Loucy (cell line): ENCODE data around the gene CLEC4M.

Experiments
- H2AFZ ChIP-seq: fragments of 200-600 bp; sonication (generic); 2 replicates; pipeline ENCODE4 v1.6.0; 2016; ENCODE audit warnings: antibody characterized with exemption, mild to moderate bottlenecking, low read length, moderate library complexity
- H3F3A ChIP-seq: fragments of 200-600 bp; 2 replicates; pipeline ENCODE4 v1.6.0; 2016; ENCODE audit warnings: antibody characterized with exemption, low read depth, mild to moderate bottlenecking
- H3K27me3 ChIP-seq: fragments of 200-600 bp; sonication (generic); 2 replicates; pipeline ENCODE4 v1.6.1; 2014; ENCODE audit warnings: low read length, mild to moderate bottlenecking; ENCODE audit not compliant: insufficient read depth, poor library complexity, severe bottlenecking
- H3K36me3 ChIP-seq: fragments of 200-600 bp; sonication (generic); 2 replicates; pipeline ENCODE4 v1.6.1; 2016; ENCODE audit warnings: low read length; ENCODE audit not compliant: insufficient read depth
- H3K4me1 ChIP-seq: fragments of 200-600 bp; sonication (generic); 2 replicates; pipeline ENCODE4 v1.5.1; 2014; ENCODE audit warnings: low read length, mild to moderate bottlenecking; ENCODE audit not compliant: insufficient read depth, poor library complexity, severe bottlenecking
- H3K4me2 ChIP-seq: fragments of 200-600 bp; sonication (generic); 2 replicates; pipeline ENCODE4 v1.6.0; 2014; ENCODE audit warnings: antibody characterized with exemption, low read length, low read depth, mild to moderate bottlenecking; ENCODE audit not compliant: poor library complexity, severe bottlenecking
- H3K4me3 ChIP-seq: fragments of 200-600 bp; sonication (generic); 2 replicates; pipeline ENCODE4 v1.5.1; 2014; ENCODE audit warnings: low read length, mild to moderate bottlenecking, mixed read lengths; ENCODE audit not compliant: poor library complexity, severe bottlenecking
- H3K79me2 ChIP-seq: fragments of 200-600 bp; sonication (generic); 2 replicates; pipeline ENCODE4 v1.6.1; 2014; ENCODE audit warnings: low read length; ENCODE audit not compliant: insufficient read depth
- H3K9ac ChIP-seq: fragments of 200-600 bp; sonication (generic); 2 replicates; pipeline ENCODE4 v1.6.0; 2014; ENCODE audit warnings: mild to moderate bottlenecking, low read depth, low read length, moderate library complexity; ENCODE audit not compliant: poor library complexity, severe bottlenecking
- H3K9me2 ChIP-seq: fragments of 200-600 bp; sonication (generic); replicated peaks from 2 replicates; pipeline ENCODE4 v1.6.1; 2016; ENCODE audit warnings: low read depth, low read length, mixed read lengths
- H3K9me3 ChIP-seq: fragments of 200-600 bp; sonication (generic); 2 replicates; pipeline ENCODE4 v1.6.1; 2014; ENCODE audit warnings: mild to moderate bottlenecking, antibody characterized with exemption, low read length, low read depth; ENCODE audit not compliant: insufficient read depth
- H4K20me1 ChIP-seq: fragments of 200-600 bp; sonication (generic); 2 replicates; pipeline ENCODE4 v1.6.0; 2014; ENCODE audit warnings: antibody characterized with exemption, low read length, mild to moderate bottlenecking; ENCODE audit not compliant: insufficient read depth, poor library complexity, severe bottlenecking
- EZH2phosphoT487 ChIP-seq: fragments of 200-600 bp; IDR thresholded peaks from 2 replicates; pipeline ENCODE4 v1.6.1; 2018; ENCODE audit warnings: antibody characterized with exemption, mild to moderate bottlenecking, moderate library complexity, borderline replicate concordance
- TF ChIP-seq, protein P1 (sequence below): fragments of 200-600 bp; sonication (generic); conservative IDR thresholded peaks from 2 replicates; pipeline ENCODE4 v1.5.1; 2014; ENCODE audit warnings: mild to moderate bottlenecking, antibody characterized with exemption, low read length

The CLEC4M gene

GRCh38 chr19:7739211-7739755, 23.8 kb upstream of the CLEC4M start:
- Histone ChIP-seq H3F3A (no peaks in the 10 kb centered on the region), H3K27me3 (no peaks in the 10 kb centered on the region), H4K20me1 (no peaks in the 10 kb centered on the region), H3K4me1 (no peaks in the 10 kb centered on the region), H3K4me3 (no peak overlapping the region), H2AFZ (no peak overlapping the region), H3K79me2 (no peaks in the 10 kb centered on the region), H3K9ac (no peak overlapping the region), H3K9me2 (no peaks in the 10 kb centered on the region), H3K9me3 (no peaks in the 10 kb centered on the region), H3K4me2 (no peak overlapping the region), H3K36me3 (no peaks in the 10 kb centered on the region)
- TF ChIP-seq, protein P1, sequence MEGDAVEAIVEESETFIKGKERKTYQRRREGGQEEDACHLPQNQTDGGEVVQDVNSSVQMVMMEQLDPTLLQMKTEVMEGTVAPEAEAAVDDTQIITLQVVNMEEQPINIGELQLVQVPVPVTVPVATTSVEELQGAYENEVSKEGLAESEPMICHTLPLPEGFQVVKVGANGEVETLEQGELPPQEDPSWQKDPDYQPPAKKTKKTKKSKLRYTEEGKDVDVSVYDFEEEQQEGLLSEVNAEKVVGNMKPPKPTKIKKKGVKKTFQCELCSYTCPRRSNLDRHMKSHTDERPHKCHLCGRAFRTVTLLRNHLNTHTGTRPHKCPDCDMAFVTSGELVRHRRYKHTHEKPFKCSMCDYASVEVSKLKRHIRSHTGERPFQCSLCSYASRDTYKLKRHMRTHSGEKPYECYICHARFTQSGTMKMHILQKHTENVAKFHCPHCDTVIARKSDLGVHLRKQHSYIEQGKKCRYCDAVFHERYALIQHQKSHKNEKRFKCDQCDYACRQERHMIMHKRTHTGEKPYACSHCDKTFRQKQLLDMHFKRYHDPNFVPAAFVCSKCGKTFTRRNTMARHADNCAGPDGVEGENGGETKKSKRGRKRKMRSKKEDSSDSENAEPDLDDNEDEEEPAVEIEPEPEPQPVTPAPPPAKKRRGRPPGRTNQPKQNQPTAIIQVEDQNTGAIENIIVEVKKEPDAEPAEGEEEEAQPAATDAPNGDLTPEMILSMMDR: no peak
- no peak for TF ChIP-seq EZH2phosphoT487

- Histone ChIP-seq H3K79me2 (no peaks in the 10 kb centered on the region), H3K4me2 (no peak overlapping the region), H2AFZ (no peak overlapping the region)
Observed at GRCh38 chr19:7739801-7740681, 23.0 kb upstream of the CLEC4M start.

DNA sequence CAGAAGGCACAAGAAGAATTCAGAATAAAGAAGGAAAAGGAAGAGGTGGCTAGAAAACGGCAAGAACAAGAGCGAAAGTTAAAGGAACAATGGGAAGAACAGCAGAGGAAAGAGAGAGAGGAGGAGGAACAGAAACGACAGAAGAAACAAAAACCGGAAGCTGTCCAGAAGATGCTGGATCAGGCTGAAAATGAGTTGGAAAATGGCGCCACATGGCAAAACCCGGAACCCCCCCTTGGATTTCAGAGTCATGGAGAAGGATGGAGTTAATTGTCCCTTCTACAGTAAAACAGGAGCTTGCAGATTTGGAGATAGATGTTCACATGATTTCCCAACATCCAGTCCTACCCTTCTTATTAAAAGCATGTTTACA, 22.4 kb upstream of the CLEC4M start:
- H3K9me2 ChIP-seq: no peaks in the 10 kb centered on the region
- H2AFZ ChIP-seq: no peak overlapping the region

More at GRCh38 chr19:7739801-7740681, 23.0 kb upstream of the CLEC4M start:
- Histone ChIP-seq H3K9me3 (no peaks in the 10 kb centered on the region), H3K9me2 (no peaks in the 10 kb centered on the region), H3K9ac (no peak overlapping the region), H3K4me1 (no peaks in the 10 kb centered on the region), H4K20me1 (no peaks in the 10 kb centered on the region), H3F3A (no peaks in the 10 kb centered on the region), H3K4me3 (no peak overlapping the region), H3K36me3 (no peaks in the 10 kb centered on the region), H3K27me3 (no peaks in the 10 kb centered on the region)
- TF ChIP-seq, protein P1: no peak
- TF ChIP-seq EZH2phosphoT487: no peak

More for the DNA sequence above, 22.4 kb upstream of the CLEC4M start:
- no peak for TF ChIP-seq EZH2phosphoT487
- TF ChIP-seq, protein P1: no peak
- no peaks in the 10 kb centered on the region for H4K20me1 ChIP-seq
- no peaks in the 10 kb centered on the region for H3K9me3 ChIP-seq
- no peaks in the 10 kb centered on the region for H3K4me1 ChIP-seq
- H3K36me3 ChIP-seq: no peaks in the 10 kb centered on the region
- H3K4me3 ChIP-seq: no peak overlapping the region
- no peaks in the 10 kb centered on the region for H3F3A ChIP-seq
- H3K4me2 ChIP-seq: no peak overlapping the region
- no peak overlapping the region for H3K9ac ChIP-seq
- no peaks in the 10 kb centered on the region for H3K79me2 ChIP-seq
- no peaks in the 10 kb centered on the region for H3K27me3 ChIP-seq
